ENCODE results near the gene TWF2. TPM values are rescaled to one million over a fixed set of nuclear protein-coding genes. Genes with fewer than 3 reads are reported as not detected.
"Not testable (repeated sequence)": the region's sequence is repeated elsewhere in the genome, so short reads cannot be mapped to it uniquely, and the experiment has no call there.

Gene TWF2
- polyA plus RNA-seq, 2 of the 4 experiments (the other 2 are of a cell fraction), result 36.8 to 53.6 TPM

DNA sequence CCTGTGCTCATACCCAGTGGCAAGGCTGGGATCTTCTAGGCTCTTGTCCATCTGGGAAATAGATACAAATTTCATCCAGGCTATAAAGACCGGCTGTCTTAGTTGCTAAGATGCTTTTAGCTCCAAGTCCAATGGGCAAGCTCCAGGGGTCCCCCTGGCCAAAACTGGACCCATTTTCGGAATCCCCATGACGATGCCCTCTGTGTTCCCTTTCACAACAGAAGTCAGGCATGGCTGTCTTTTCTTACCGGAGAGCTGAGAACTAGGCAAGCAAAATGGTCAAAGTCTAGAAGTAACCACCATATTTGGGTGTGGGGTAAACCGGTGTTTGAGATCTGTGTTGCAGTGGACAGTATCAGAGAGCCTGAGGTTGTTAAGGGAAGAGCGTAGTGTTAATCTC lies 49.7 kb upstream of the TWF2 start:
- POLR2A ChIA-PET, result interaction anchor here (0.7 to 3.1 kb wide), 3 partner anchors 11 to 161 kb away, joined by 3 to 30 read pairs (median 3); partner anchors contain the start of gene WDR82
- no peak for TF ChIP-seq JUN (IDR thresholded peaks at IDR 0.05)
- TF ChIP-seq, protein P1, sequence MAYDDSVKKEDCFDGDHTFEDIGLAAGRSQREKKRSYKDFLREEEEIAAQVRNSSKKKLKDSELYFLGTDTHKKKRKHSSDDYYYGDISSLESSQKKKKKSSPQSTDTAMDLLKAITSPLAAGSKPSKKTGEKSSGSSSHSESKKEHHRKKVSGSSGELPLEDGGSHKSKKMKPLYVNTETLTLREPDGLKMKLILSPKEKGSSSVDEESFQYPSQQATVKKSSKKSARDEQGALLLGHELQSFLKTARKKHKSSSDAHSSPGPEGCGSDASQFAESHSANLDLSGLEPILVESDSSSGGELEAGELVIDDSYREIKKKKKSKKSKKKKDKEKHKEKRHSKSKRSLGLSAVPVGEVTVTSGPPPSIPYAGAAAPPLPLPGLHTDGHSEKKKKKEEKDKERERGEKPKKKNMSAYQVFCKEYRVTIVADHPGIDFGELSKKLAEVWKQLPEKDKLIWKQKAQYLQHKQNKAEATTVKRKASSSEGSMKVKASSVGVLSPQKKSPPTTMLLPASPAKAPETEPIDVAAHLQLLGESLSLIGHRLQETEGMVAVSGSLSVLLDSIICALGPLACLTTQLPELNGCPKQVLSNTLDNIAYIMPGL (CRISPR knock-in tag; IDR thresholded peaks at IDR 0.05; ENCODE audit: borderline replicate concordance), result no peak
- FAIRE-seq, result no peak

DNA sequence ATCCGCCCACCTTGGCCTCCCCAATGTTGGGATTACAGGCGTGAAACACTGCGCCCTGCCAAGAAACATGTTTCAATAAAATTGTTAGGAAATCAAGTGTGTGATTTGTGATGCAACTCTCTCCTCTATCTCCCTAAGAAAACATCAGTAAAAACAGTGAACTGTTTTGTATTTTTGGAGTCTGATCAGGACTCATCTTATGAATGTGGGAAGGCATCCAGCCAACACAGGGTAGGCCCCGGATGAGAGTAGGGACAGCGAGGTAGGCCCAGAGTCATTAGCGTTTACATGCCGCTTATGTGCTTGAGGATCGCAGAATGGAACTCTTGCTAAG lies 47.8 kb upstream of the TWF2 start:
- CTCF ChIA-PET, result interaction anchor here (0.7 to 17.0 kb wide), 3 partner anchors 31 to 141 kb away, joined by 3 to 311 read pairs (median 3); no protein-coding TSS in a partner anchor
- Histone ChIP-seq H3K27ac (peak overlapping the region; percentile 98 to 100), H3K9me3 (no peaks in the 10 kb centered on the region), H3K4me2 (peak overlapping the region; percentile 85), H3K4me3 (peak overlapping the region; percentile 83), H3K4me1 (peaks cover 63% of the 10 kb centered on the region)
- TF ChIP-seq NPAS2 (CRISPR knock-in tag; IDR thresholded peaks at IDR 0.05; ENCODE audit: borderline replicate concordance), result no peak
- no peak for TF ChIP-seq CBX2 (IDR thresholded peaks at IDR 0.05; ENCODE audit: borderline replicate concordance, low read depth)
- no peak for TF ChIP-seq MAZ (IDR thresholded peaks at IDR 0.05; ENCODE audit: borderline replicate concordance, low read depth, low read length)
- no peak for TF ChIP-seq CEBPB (IDR thresholded peaks at IDR 0.05)
- TF ChIP-seq, protein P2, sequence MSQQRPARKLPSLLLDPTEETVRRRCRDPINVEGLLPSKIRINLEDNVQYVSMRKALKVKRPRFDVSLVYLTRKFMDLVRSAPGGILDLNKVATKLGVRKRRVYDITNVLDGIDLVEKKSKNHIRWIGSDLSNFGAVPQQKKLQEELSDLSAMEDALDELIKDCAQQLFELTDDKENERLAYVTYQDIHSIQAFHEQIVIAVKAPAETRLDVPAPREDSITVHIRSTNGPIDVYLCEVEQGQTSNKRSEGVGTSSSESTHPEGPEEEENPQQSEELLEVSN (IDR thresholded peaks at IDR 0.05; ENCODE audit: borderline replicate concordance, low read depth), result no peak
- TF ChIP-seq FOXS1 (CRISPR knock-in tag; IDR thresholded peaks at IDR 0.05), result no peak
- no peak for TF ChIP-seq PHF8 (IDR thresholded peaks at IDR 0.05; ENCODE audit: borderline replicate concordance, low read depth)
- no peak for TF ChIP-seq EHMT2 (IDR thresholded peaks at IDR 0.05; ENCODE audit: low read depth)
- TF ChIP-seq BCL3 (IDR thresholded peaks at IDR 0.05), result no peak
- TF ChIP-seq KDM1A (IDR thresholded peaks at IDR 0.05; ENCODE audit: low read depth), result no peak
- TF ChIP-seq ZFP36 (IDR thresholded peaks at IDR 0.05; ENCODE audit: borderline replicate concordance, partially characterized antibody), result no peak
- TF ChIP-seq, protein P3, sequence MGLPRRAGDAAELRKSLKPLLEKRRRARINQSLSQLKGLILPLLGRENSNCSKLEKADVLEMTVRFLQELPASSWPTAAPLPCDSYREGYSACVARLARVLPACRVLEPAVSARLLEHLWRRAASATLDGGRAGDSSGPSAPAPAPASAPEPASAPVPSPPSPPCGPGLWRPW (IDR thresholded peaks at IDR 0.05), result no peak
- TF ChIP-seq, protein P4, sequence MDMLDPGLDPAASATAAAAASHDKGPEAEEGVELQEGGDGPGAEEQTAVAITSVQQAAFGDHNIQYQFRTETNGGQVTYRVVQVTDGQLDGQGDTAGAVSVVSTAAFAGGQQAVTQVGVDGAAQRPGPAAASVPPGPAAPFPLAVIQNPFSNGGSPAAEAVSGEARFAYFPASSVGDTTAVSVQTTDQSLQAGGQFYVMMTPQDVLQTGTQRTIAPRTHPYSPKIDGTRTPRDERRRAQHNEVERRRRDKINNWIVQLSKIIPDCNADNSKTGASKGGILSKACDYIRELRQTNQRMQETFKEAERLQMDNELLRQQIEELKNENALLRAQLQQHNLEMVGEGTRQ (IDR thresholded peaks at IDR 0.05), result no peak
- no peak for TF ChIP-seq BHLHE40 (IDR thresholded peaks at IDR 0.05; ENCODE audit: low read depth, low read length)
- no peak for TF ChIP-seq FOSL2 (IDR thresholded peaks at IDR 0.05)
- no peak for TF ChIP-seq FOSL2 (CRISPR knock-in tag; IDR thresholded peaks at IDR 0.05)
- TF ChIP-seq GATA3 (IDR thresholded peaks at IDR 0.05; ENCODE audit: borderline replicate concordance), result no peak
- no peak for TF ChIP-seq NFE2L2 (conservative IDR thresholded peaks at IDR 0.05; ENCODE audit: low read length)
- TF ChIP-seq JUNB (IDR thresholded peaks at IDR 0.05), result no peak
- FAIRE-seq (no peak), DNase-seq (ENCODE audit: low read depth in 1 of 2, low spot score in 1 of 2) (no peak), ATAC-seq (no peak)
- 55% methylated on average over 8 of the region's 8 CpGs for WGBS (ENCODE audit: missing lambda C conversion rate)
- POLR2A ChIA-PET, result interaction anchor here (3.1 kb wide), 1 partner anchor 9 kb away, joined by 30 read pairs; the partner anchor contains the start of gene WDR82

More for the DNA sequence above, 49.7 kb upstream of the TWF2 start:
- peak overlapping the region; percentile 83 for H3K4me3 ChIP-seq
- peak overlapping the region; percentile 98 to 100 for H3K27ac ChIP-seq
- no peaks in the 10 kb centered on the region for H3K9me3 ChIP-seq
- H3K4me1 ChIP-seq, result peaks cover 45% of the 10 kb centered on the region
- H3K4me2 ChIP-seq, result peak overlapping the region; percentile 85
- CTCF ChIA-PET, result interaction anchor here (0.7 to 17.0 kb wide), 5 partner anchors 9 to 75 kb away, joined by 3 to 311 read pairs (median 3); partner anchors contain the start of gene WDR82
- ATAC-seq (no peak), DNase-seq (ENCODE audit: low read depth in 1 of 2, low spot score in 1 of 2) (no peak)
- 99% methylated on average over 6 of the region's 6 CpGs for WGBS (ENCODE audit: missing lambda C conversion rate)

GRCh38 chr3:52284051-52284450 lies 45.1 kb upstream of the TWF2 start:
- POLR2A ChIA-PET; ATAC-seq; FAIRE-seq; H3K4me2 ChIP-seq; H3K4me3 ChIP-seq; DNase-seq (ENCODE audit: low read depth in 1 of 2, low spot score in 1 of 2); H3K9me3 ChIP-seq: not testable (repeated sequence)
- CTCF ChIA-PET, result interaction anchor here (0.9 to 2.8 kb wide), 5 partner anchors 8 to 63 kb away, joined by 3 to 8 read pairs (median 3); no protein-coding TSS in a partner anchor
- H3K4me1 ChIP-seq, result peaks cover 63% of the 10 kb centered on the region
- 85% methylated on average over 4 of the region's 4 CpGs for WGBS (ENCODE audit: missing lambda C conversion rate)
- peak overlapping the region; percentile 78 to 100; a peak in 5 of 6 replicates for H3K27ac ChIP-seq

All from A549 (cell line).